Left hindlimb (tissue), 1 donor: ENCODE results near the gene GJA3.

ENCODE experiments used
- DNase-seq: peaks from one replicate; pipeline ENCODE4 v3.0.0-alpha.2; 2018

Gene GJA3

DNA sequence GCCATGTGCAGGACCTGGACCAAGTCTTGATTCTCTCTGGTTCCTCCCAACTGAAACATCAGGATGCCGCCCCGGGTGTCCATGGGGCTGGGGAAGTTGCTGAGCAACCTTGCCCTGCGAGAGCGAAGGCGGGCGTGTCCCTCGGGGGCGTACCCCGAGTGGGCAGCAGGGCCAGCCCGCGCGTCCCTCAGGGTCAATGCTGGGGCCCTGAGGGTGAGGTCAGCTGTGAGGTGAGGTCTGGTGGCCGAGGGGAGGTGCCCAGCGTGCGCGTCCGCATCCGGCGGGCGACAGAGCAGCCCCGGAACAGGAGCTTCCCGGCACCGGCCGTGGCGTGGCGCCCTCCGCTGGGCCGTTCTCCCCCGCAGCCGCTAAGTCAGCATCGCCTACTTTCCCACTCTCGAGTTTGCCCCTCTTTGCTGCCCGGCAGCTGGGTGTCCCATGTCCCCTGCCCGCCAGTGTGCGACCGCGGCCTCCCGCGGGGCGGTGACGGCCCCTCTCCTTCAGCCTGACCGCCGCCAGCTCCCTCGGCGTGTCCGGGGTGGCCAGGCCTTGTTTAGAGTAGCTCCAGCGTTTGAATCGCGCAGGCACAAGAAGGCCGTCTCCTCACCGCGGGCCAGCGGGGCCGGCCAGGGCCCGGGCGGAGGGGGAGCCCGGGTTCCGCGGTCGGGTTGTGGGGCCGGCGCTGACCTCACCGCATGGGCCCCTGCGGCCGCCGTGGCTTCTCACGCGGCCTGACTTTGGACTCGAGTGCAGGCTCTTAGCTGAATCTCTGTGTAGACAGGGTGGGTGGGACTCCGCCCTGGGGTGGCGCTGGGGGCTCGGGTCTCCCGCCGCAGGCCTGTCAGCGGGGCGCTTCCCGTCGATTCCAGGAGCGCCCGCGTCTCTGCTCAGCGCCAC is 33.0 kb downstream of the GJA3 start:
- DNase-seq, result peak; percentile 74

DNA sequence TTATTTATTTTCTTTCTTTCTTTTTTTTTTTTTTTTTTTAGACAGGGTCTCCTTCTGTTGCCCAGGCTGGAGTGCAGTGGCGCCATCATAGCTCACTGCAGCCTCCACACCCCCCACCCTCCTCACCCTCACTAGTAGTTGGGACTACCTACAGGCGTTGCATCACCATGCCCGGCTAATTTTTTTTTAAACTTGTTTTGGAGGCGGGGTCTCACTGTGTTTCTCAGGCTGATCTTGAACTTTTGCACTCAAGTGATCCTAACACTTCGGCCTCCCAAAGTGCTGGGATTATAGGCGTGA is 33.6 kb downstream of the GJA3 start:
- no peak for DNase-seq

DNA sequence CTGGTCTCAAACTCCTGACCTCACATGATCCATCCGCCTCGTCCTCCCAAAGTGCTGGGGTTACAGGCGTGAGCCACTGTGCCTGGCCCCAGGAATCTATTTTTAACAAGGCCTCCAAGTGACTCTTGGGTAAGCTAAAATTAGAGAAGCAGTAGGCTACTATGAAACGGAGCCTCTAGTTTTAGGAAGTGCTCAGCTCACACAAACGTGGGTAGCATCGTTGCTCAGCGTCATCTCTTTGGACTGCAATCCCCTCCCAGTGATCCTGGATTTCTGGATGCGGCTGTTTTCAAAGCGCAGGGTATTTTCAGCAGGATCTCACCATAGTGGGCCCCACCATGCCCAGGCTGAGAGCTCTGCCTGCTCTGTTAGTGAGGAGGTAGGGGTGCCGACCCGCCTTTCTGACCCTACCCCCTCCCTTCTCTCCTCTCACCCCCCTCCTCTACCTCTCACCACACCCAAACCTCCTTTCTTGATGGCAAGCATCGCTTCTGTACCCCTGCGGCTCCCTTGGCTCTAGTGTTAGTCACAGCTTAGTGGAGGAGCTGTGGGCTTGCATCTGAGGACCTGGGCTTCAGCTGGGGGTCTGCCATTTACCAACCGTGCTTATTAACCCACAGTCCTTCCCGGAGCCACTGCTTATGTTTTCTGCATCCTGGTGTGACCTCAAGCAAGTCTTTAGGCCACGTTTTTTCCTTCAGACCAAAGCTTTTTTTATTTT is 34.2 kb downstream of the GJA3 start:
- DNase-seq, result no peak

DNA sequence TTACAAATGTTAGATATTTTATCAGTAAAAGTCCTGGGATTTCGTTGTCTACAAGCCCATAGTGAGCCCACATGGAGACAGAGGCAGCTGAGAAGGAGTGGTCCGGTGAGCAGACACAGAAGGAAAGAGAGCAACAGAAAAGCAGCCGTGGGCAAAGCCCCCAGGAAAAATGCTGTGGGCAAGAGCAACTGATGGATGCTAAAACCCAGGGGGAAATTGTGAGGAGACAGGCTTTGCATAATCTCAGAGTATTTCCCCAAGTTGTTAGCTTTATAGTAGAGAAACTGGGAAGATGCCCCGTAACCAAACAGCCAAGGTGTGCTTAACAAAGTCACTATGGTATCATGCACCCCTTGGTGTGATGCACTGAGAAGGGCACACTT is 35.1 kb downstream of the GJA3 start:
- no peak for DNase-seq

DNA sequence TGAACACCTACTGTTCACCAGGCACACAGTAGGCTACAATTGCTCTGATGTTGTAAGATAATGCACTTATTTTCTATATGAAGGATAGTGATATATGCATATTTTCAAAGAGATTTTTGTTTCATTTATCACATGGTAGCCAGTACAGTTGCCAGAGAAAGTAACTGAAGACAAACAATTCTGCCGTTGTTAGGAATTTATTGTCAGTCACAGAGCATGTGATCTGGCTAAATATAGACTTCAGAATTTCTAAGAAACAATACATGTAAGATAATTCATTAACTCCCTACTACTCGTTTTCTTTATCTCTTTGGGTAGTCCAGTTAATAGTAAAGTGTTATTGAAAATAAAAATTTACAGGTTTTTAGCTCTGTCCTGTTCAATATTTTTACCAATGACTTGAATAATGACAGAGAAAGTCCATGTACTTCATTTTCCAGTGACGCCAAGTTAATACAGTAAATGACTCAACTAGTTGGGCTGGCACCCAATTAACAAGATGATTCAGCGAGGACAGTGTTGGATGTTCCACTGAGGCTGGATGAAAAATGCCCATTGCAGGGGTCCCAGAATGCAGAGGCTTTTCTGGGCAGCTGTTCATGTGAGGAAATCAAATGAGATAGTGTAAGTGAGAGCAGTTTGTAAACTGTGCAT is 35.6 kb downstream of the GJA3 start:
- no peak for DNase-seq

DNA sequence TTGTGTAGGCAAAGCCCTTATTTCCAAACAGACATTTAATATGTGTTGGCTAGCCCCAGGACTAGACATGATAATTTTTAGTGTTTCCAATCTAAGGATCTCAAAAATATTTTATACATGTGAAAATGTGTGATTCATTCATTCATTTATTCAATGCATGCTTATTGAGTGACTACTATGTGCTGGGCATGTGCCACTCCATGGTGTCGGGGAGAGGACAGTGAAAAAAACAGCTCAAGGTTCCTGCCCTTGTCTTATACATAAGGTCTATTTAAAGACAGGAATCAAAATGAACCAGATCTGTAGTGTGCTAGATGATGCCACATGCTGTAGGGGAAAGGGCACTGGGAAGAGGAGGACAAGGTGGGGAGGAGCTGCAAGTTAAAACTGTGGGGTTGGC is 36.5 kb downstream of the GJA3 start:
- DNase-seq, result no peak

DNA sequence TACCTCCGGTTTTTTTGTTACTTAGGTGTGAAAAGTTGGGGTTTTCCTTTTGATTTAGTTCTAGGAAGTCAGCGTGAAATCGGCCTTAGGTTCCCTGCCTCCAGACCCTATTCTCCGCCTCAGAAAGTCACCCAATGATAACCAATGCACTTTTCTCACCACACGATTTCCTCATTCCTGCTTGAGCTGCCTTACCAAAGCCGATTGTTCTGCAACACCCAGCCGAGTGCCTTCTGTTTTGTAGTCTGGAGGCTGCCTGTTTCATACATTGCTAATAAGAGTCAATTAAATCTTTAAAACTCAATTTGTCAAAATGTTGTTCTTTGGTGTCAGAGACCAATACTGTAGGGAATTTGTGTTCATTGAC is 39.7 kb downstream of the GJA3 start:
- no peak for DNase-seq

DNA sequence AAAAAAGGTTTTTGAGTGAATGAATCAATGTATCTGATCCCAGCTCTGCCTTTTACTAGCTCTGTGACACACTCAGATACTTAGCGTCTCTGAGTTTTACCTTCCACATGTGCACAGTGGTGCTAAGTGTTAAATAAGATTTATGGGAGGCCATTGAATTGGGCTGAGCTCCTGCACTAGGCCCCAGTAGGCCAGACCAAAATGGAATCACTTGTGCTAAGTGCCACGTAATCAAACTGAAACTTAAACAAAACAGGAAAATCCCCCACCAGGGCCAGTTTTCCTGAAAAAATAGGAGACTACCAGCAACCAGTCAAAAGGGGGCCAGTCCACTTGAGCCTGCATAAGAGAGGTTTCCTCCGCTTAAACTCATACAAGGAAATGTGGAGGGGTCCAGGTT is 40.9 kb downstream of the GJA3 start:
- no peak for DNase-seq

DNA sequence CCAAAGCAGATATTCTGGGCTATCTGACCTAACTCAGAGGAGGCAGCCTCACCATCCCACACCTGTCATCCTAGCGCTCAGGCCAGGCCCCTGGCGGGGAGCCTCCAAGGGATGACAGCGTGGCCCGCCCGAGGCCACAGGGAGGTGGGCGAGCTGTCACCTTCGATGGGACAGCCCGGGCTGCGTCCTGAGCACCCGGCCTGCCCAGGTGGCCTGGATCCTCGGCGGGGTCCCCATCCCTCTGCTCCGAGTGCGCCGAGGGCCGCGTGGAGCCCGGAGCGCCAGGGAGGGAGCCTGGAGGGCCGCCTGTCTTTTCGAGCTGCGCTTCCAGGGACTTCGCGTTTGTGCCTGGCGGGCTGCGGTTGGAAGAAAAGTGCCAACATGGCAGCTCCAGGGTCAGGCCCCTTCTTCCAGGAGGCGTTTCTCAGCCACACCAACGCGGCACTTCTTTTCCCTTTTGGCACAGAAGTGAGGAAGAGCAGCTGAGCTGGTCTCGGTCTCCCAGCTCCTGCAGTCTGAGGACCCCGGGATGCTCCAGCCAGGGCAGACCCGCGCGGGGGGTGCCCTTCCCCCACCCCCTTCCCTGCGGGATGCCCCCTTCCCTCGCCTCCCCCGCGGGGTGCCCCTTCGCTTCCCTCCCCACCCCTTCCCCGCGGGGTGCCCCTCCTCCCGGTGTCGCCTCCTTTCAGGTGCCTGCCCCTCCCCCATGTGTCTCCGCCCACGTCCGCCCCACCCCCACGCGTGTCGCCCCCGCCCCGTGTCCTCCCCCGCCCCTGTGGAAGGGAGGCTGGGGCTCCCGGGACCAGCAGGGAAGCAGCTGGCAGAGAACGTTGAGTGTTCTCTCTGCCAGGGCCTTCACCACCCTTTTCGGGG is 42.3 kb downstream of the GJA3 start:
- peak; percentile 86 for DNase-seq

DNA sequence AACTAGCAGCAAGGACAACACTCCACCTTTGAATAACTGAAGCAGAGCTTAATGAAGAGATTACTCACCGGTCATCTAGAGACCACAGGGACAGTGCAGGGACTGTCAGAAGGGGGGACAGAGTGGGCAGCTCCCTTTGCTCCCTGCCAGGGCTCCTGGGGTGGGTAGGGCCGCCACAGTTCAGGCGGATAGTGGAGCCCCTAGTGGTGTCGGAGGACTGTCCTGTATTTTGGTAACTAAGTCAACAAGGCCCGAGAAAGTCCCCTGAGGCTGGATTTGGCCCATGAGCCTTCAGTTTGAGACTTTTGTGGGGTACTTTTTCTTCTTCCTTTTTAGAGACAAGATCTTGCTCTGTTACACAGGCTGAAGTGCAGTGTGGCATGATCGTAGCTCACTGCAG is 44.6 kb downstream of the GJA3 start:
- no peak for DNase-seq

DNA sequence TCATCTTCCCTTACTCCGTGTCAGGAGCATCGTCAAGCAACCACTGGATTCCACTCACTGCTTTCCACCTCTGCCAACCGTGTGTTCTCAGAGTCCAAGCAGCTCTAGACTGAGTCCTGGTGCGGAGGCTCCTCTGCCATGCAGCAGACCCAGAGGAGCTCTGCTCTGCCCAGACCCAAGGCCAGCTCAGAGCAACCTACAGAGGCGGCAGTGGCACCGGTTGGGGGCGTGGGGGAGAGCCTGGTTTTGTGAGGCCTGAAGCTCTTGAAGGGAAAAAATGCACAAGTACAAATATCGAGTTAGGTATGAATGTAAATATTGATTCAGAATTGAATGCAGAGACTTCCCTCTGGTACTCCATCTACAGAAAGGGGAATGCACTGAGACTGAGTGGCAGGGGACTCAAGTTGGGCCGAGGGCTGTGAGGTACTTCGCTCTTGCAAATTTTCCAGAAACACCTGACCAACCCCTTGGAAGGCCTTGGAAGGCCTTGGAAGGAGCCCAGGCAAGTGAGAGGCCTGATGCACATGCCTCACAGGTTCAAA is 46.7 kb downstream of the GJA3 start:
- no peak for DNase-seq

DNA sequence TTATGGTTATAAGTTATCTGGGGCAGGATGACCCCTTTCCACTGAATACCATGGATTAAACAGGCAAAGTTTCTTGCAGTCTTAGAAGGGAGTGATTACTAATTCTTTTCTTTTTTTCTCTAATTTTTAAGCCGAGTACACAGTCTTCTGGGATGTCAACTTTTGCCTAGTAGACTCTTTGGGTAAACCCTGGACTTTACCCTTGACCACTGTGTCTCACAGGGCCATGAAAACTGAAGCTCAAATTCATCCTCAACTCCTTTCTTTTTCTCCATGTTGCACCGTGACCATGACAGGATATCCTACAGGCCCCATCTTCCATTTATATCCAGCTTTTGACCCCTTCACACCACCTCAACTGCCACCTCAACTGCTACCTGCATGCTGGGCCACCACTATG is 51.8 kb downstream of the GJA3 start:
- DNase-seq, result no peak

DNA sequence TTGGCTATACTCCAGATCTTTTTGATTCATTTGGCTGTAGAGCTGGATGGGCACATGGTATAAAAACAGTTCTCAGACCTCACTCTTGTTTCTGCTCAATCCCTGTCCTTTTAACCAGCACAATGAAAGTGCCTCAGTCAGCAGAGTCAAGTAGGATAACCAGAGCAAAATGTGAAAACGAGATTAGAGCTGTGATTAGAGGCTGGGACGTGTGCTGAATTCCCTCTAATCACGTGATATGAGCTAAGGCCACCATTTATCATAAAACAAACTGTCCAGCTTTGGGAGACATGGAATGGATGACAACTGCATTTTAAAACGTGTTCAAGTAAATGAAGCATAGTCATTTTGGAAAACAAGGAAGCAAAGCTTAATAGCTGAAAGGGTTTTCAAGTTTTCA is 54.1 kb downstream of the GJA3 start:
- DNase-seq, result no peak

DNA sequence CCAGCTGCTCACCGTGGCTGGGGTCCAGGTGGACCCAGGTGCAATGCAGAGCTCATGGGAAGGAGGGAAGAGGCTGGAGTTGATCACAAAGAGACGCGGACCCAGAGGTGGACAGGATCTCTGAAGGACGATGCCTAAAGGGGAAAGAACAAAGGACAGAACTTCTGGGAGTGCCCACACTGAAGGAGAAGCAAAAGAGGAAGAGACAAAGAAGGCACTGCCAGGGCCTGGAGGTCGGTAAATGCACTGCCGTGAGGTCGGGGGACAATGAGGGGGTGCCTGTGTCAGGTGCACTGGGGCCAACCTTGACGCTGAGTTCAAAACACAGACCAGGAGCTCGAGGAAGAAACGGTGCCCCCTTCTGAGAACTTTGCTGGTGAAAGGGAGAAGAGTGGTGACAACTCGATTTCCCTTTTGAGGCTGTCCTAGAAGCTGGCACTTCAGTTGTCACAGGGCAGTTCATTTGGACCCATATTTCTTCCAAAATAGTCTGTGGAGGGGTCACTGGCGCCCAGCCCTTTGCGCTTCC is 55.6 kb downstream of the GJA3 start:
- DNase-seq, result no peak

DNA sequence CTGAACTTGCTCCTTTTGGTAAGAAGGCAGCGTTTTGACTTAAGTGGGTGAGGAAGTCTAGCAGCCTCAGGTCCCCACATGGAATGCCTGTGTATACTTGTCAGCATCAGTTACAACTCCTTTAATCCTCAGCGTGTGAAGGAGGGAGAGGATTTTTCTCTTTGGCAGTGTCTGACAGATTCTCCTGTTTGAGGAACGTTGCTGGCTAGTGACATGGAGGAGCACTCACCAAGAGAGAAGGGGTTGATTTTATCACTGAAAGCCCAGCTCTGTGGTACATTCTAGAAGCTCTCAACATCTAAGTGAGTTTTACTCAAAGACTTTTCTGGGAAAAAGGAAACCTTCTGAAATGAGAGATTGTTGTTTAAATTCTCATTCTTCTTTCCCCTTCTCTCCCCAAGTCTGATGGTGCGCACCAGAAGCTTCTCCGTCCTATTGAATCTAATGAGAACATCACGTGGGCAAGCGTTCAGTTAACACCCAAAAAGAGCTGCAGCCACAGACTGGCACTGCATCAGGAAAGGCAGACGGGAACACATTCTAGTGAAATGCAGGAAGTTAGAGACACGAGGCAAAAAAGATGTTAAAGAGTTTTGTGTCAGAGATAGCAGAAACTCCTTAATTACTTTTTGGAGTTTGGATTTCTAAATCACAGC is 58.2 kb downstream of the GJA3 start:
- no peak for DNase-seq

DNA sequence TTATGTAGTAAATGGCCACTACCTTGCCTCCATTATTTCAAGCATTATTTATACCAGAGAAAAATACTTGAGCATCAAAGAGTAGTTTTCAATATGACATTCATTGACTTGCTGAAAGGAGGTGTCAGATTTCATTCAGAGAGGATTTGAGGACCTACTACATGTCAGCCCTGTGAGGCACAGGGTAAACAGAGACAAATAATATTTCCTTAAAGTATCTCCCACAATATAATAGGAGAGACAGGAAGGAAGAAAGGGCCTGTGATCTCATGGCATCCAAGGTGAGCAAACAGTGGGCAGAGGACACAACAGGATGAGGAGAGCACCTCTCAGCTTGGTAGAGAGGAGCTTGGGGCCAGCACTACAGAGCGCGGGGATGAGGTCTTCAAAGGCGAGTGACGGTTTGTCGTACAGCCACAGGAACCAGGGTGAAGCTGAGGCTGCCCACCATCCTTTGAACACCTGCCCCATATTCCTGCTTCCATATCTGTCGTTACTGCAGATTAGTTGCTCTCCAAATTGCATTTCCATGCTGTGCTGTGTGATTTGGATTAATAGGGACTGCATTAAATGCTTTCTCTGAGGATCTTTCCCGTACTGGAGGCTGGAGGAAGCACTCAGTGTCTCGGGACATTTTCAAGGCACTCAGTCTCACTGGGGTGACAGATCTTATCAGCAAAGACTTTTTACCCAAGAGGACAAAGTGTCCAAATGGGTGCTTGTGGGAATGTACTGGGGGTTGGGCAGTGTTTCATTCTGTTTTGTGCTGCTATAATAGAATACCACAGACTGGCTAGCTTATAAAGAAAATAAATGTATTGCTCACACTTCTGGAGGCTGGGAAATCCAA is 59.2 kb downstream of the GJA3 start:
- DNase-seq, result no peak

DNA sequence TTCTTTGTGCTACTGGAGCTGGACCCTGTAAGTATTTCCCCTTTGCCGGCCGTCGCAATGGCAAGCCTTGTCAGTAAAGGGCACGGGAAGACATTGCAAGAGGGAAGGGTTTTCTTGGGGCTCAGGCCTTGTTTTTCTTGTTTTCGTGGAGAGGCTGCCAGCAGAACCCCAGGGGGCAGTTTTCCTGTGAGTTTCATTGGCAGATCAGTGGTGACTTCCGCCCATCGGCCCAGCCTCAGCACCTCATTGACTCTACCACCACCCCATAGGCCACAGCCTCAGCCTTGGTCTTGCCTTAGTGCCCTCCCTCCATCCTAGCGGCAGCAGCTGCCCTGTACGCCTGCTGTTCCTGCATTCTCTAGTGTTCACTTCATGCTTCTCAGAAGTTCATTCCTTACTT is 61.5 kb downstream of the GJA3 start:
- DNase-seq, result no peak

DNA sequence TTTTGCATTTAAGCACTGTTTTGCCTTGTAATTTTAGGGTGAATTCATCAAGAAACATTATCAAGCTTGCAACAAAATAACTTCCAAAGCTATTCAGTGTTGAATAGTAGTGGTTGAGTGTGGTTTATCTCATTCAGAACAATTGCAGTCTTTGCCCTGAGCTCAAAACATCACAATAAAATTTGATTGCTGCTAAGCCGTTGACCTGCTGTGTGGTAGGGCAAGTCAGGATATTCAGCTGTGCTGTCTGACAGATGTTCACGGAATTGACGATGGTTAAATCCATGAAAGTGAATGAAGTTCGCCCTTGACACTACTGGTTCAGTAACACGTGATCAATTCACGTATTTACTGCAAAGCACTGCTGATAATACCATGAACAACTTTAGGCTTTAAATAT is 66.9 kb downstream of the GJA3 start:
- DNase-seq, result no peak

DNA sequence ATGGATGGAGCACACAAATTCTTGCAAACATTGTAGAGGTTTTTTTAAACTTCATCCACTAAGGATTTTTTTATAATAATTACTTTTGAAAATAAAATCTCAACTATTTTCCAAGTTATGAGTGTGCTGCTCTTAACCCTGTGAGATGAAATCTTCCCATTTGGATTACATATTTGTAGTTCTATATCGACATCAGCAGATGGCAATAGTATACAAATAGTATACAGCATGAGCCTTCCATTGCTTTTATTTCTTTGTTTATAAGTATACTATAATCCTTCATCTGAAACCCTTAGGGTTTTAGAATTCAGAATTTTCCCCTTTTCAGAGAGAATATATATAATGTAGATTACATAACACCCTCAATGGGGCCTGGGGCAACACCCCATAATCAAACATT is 70.5 kb downstream of the GJA3 start:
- no peak for DNase-seq
